SK-N-SH treated with all-trans-retinoic acid at 6 μM for 48 hours (cell line): ENCODE measurements around the gene PREPL.

Experiments used
- ATAC-seq: fragments of 200-7000 bp; cut with Tn5 transposase; 3 replicates; pipeline ENCODE4 v1.9.1; 2020; ENCODE audit warnings: mild to moderate bottlenecking, moderate library complexity
- ARNTL ChIP-seq: fragments of 450-650 bp; formaldehyde crosslinking; IDR thresholded peaks from 2 replicates; pipeline ENCODE4 v1.5.0; 2020; ENCODE audit warnings: low read depth, mild to moderate bottlenecking, moderate library complexity, borderline replicate concordance
- CREB5 ChIP-seq: fragments of 250-450 bp; sonication (Bioruptor Pico); IDR thresholded peaks from 2 replicates; pipeline ENCODE4 v1.5.1; 2020; ENCODE audit warnings: low read depth, mild to moderate bottlenecking, moderate library complexity
- CSDC2 ChIP-seq: fragments of 250-450 bp; sonication (Bioruptor Pico); IDR thresholded peaks from 2 replicates; pipeline ENCODE4 v1.5.0; 2020; ENCODE audit warnings: mild to moderate bottlenecking, moderate library complexity
- CSRNP3 ChIP-seq: fragments of 250-450 bp; sonication (Bioruptor Pico); IDR thresholded peaks from 2 replicates; pipeline ENCODE4 v1.5.1; 2021; ENCODE audit warnings: mild to moderate bottlenecking, moderate library complexity
- ESRRG ChIP-seq: fragments of 250-450 bp; sonication (Bioruptor Pico); IDR thresholded peaks from 2 replicates; pipeline ENCODE4 v1.6.1; 2021; ENCODE audit warnings: mild to moderate bottlenecking
- GLIS3 ChIP-seq: fragments of 250-450 bp; sonication (Bioruptor Pico); IDR thresholded peaks from 2 replicates; pipeline ENCODE4 v1.5.0; 2020; ENCODE audit warnings: mild to moderate bottlenecking, moderate library complexity
- ISL1 ChIP-seq: fragments of 250-450 bp; sonication (Bioruptor Pico); IDR thresholded peaks from 2 replicates; pipeline ENCODE4 v2.1.2; 2022; ENCODE audit warnings: mild to moderate bottlenecking, moderate library complexity
- OSR1 ChIP-seq: fragments of 250-450 bp; sonication (Bioruptor Pico); IDR thresholded peaks from 2 replicates; pipeline ENCODE4 v1.8.0; 2022; ENCODE audit warnings: moderate library complexity, mild to moderate bottlenecking, inconsistent platforms
- PATZ1 ChIP-seq: fragments of 250-450 bp; sonication (Bioruptor Pico); IDR thresholded peaks from 2 replicates; pipeline ENCODE4 v1.8.0; 2020; ENCODE audit warnings: mild to moderate bottlenecking, moderate library complexity, borderline replicate concordance
- POU6F1 ChIP-seq: fragments of 250-450 bp; sonication (Bioruptor Pico); IDR thresholded peaks from 2 replicates; pipeline ENCODE4 v1.8.0; 2021; ENCODE audit warnings: low read depth, mild to moderate bottlenecking, moderate library complexity, borderline replicate concordance
- PPARA ChIP-seq: fragments of 250-450 bp; sonication (Bioruptor Pico); IDR thresholded peaks from 2 replicates; pipeline ENCODE4 v1.5.0; 2020; ENCODE audit warnings: mild to moderate bottlenecking, borderline replicate concordance
- SNAI2 ChIP-seq: fragments of 250-450 bp; sonication (Bioruptor Pico); IDR thresholded peaks from 2 replicates; pipeline ENCODE4 v1.5.0; 2020; ENCODE audit warnings: mild to moderate bottlenecking, moderate library complexity
- TCF4 ChIP-seq: fragments of 250-450 bp; sonication (Bioruptor Pico); IDR thresholded peaks from 2 replicates; pipeline ENCODE4 v1.8.0; 2021; ENCODE audit warnings: mild to moderate bottlenecking, moderate library complexity, borderline replicate concordance
- TOX ChIP-seq: fragments of 250-450 bp; sonication (Bioruptor Pico); IDR thresholded peaks from 2 replicates; pipeline ENCODE4 v1.8.0; 2021; ENCODE audit warnings: mild to moderate bottlenecking, moderate library complexity, borderline replicate concordance
- TSHZ2 ChIP-seq: fragments of 250-450 bp; sonication (Bioruptor Pico); IDR thresholded peaks from 2 replicates; pipeline ENCODE4 v1.5.0; 2020; ENCODE audit warnings: mild to moderate bottlenecking, moderate library complexity
- ZFP3 ChIP-seq: fragments of 250-450 bp; sonication (Bioruptor Pico); IDR thresholded peaks from 2 replicates; pipeline ENCODE4 v1.5.0; 2020; ENCODE audit warnings: mild to moderate bottlenecking, moderate library complexity
- ZFP30 ChIP-seq: fragments of 450-650 bp; formaldehyde crosslinking; IDR thresholded peaks from 2 replicates; pipeline ENCODE4 v1.5.0; 2022; ENCODE audit warnings: mild to moderate bottlenecking, moderate library complexity
- ZNF565 ChIP-seq: fragments of 450-650 bp; formaldehyde crosslinking; conservative IDR thresholded peaks from 2 replicates; pipeline ENCODE4 v1.5.0; 2020; ENCODE audit warnings: low read depth, mild to moderate bottlenecking, moderate library complexity
- ZNF70 ChIP-seq: fragments of 450-650 bp; formaldehyde crosslinking; IDR thresholded peaks from 2 replicates; pipeline ENCODE4 v1.5.0; 2020; ENCODE audit warnings: mild to moderate bottlenecking, moderate library complexity
- ZNF8 ChIP-seq: fragments of 450-650 bp; formaldehyde crosslinking; IDR thresholded peaks from 2 replicates; pipeline ENCODE4 v1.5.0; 2020; ENCODE audit warnings: mild to moderate bottlenecking, moderate library complexity

Gene PREPL

GRCh38 chr2:44295633-44296359 is 65.5 kb downstream of the PREPL start:
- ATAC-seq, result no peak
- TF ChIP-seq CREB5 (no peak), CSRNP3 (no peak), POU6F1 (CRISPR knock-in tag) (no peak), CSDC2 (CRISPR knock-in tag) (no peak), TCF4 (CRISPR knock-in tag) (no peak), SNAI2 (CRISPR knock-in tag) (no peak), PPARA (CRISPR knock-in tag) (no peak), TOX (CRISPR knock-in tag) (no peak), OSR1 (no peak), ARNTL (CRISPR knock-in tag) (no peak), ZFP30 (CRISPR knock-in tag) (no peak), TSHZ2 (CRISPR knock-in tag) (no peak), ZNF70 (CRISPR knock-in tag) (no peak), ESRRG (CRISPR knock-in tag) (no peak), ZFP3 (no peak)

GRCh38 chr2:44295113-44295512 is 66.2 kb downstream of the PREPL start:
- ATAC-seq, result no peak
- TF ChIP-seq TCF4 (CRISPR knock-in tag) (no peak), CREB5 (no peak), GLIS3 (no peak), SNAI2 (CRISPR knock-in tag) (no peak), CSRNP3 (no peak), ZNF8 (CRISPR knock-in tag) (no peak), ZFP30 (CRISPR knock-in tag) (no peak), ISL1 (CRISPR knock-in tag) (no peak), PATZ1 (CRISPR knock-in tag) (no peak), POU6F1 (CRISPR knock-in tag) (no peak), ZFP3 (no peak), CSDC2 (CRISPR knock-in tag) (no peak), ESRRG (CRISPR knock-in tag) (no peak), ZNF565 (CRISPR knock-in tag) (no peak), ZNF70 (CRISPR knock-in tag) (no peak)
- TF ChIP-seq, all 23 proteins: peak for 0
